GM12878 (cell line): ENCODE measurements around the gene C16orf87. TPM values are rescaled to one million over a fixed set of nuclear protein-coding genes. Genes with fewer than 3 reads are reported as not detected.

ENCODE experiments used
- ATF7 ChIP-seq: fragments of 450-650 bp; IDR thresholded peaks from 2 replicates; pipeline ENCODE4 v1.6.1; 2016; ENCODE audit warnings: low read depth, mild to moderate bottlenecking
- BMI1 ChIP-seq: fragments of 450-650 bp; IDR thresholded peaks from 2 replicates; pipeline ENCODE4 v1.6.1; 2016; ENCODE audit warnings: mild to moderate bottlenecking, moderate library complexity, borderline replicate concordance
- CBFB ChIP-seq: IDR thresholded peaks from 2 replicates; pipeline ENCODE4 v1.6.1; 2016; ENCODE audit warnings: antibody characterized with exemption, low read depth
- CHD4 ChIP-seq: fragments of 200-600 bp; sonication (generic); IDR thresholded peaks from 2 replicates; pipeline ENCODE4 v1.6.1; 2016; ENCODE audit warnings: mild to moderate bottlenecking
- EGR1 ChIP-seq, 2 experiments: IDR thresholded peaks; 1 replicate in 1 of 2; 2 replicates in 1 of 2; pipeline ENCODE4 v1.6.1; 2011 to 2012; ENCODE audit warnings: low read depth in 2 of 2, low read length in 2 of 2, borderline replicate concordance in 1 of 2, mild to moderate bottlenecking in 1 of 2, moderate library complexity in 1 of 2
- EP300 ChIP-seq, 2 experiments: fragments of 150-350 bp in 1 of 2; IDR thresholded peaks; 2 replicates each; pipeline ENCODE4 v1.6.1; 2011 to 2012; ENCODE audit warnings: low read depth in 2 of 2, low read length in 2 of 2, borderline replicate concordance in 1 of 2, improper control_type of control experiment in 1 of 2, inconsistent platforms in 1 of 2; ENCODE audit not compliant: control insufficient read depth in 1 of 2
- ETV6 ChIP-seq, 2 experiments: fragments of 450-650 bp in 1 of 2; IDR thresholded peaks in 1 of 2; conservative IDR thresholded peaks in 1 of 2; 2 replicates each; pipeline ENCODE4 v1.6.1; 2014; ENCODE audit warnings: antibody characterized with exemption in 1 of 2, borderline replicate concordance in 1 of 2, low read depth in 1 of 2, mild to moderate bottlenecking in 1 of 2, moderate library complexity in 1 of 2
- FOXK2 ChIP-seq: fragments of 450-650 bp; IDR thresholded peaks from 2 replicates; pipeline ENCODE4 v1.6.1; 2017; ENCODE audit warnings: mild to moderate bottlenecking, moderate library complexity
- IKZF2 ChIP-seq, 2 experiments: fragments of 450-650 bp; IDR thresholded peaks; 2 replicates each; pipeline ENCODE4 v1.6.1; 2017; ENCODE audit warnings: mild to moderate bottlenecking in 2 of 2, moderate library complexity in 2 of 2
- MEF2B ChIP-seq: fragments of 450-650 bp; IDR thresholded peaks from 2 replicates; pipeline ENCODE4 v1.6.1; 2018; ENCODE audit warnings: mild to moderate bottlenecking, moderate library complexity; ENCODE audit not compliant: partially characterized antibody, poor library complexity, severe bottlenecking
- MTA3 ChIP-seq: IDR thresholded peaks from 2 replicates; pipeline ENCODE4 v1.6.1; 2012; ENCODE audit warnings: low read length, inconsistent platforms, borderline replicate concordance
- MXI1 ChIP-seq: fragments of 150-350 bp; IDR thresholded peaks from 2 replicates; pipeline ENCODE4 v1.6.1; 2011; ENCODE audit warnings: low read depth, mild to moderate bottlenecking, inconsistent platforms, low read length, improper control_type of control experiment
- PAX5 ChIP-seq: IDR thresholded peaks from 2 replicates; pipeline ENCODE4 v1.6.1; 2011; ENCODE audit warnings: low read depth, low read length, borderline replicate concordance
- POU2F2 ChIP-seq: IDR thresholded peaks from 3 replicates; pipeline ENCODE4 v1.6.1; 2011; ENCODE audit warnings: low read depth, mild to moderate bottlenecking, low read length, borderline replicate concordance
- WRNIP1 ChIP-seq: IDR thresholded peaks from 2 replicates; pipeline ENCODE4 v1.6.1; 2011; ENCODE audit warnings: low read depth, low read length, improper control_type of control experiment, borderline replicate concordance
- ZNF384 ChIP-seq: IDR thresholded peaks from 2 replicates; pipeline ENCODE4 v1.6.1; 2012; ENCODE audit warnings: low read depth, mild to moderate bottlenecking, low read length, improper control_type of control experiment, borderline replicate concordance
- polyA plus RNA-seq, 11 experiments: library from polyadenylated mRNA; depleted of rRNA in 4 of 11; unstranded in 6 of 11; stranded (reverse) in 5 of 11; fragments of >200 nt; fragmentation: Nextera tagmentation in 4 of 11; fragmentation: Illumina TruSeq in 1 of 11; extraction: Ambion mirVana in 4 of 11; extraction: Trizol in 1 of 11; gene quantifications; 1 replicate in 1 of 11; 2 replicates in 10 of 11; pipeline versions ENCODE4 v1.2.1 to v1.2.3, GENCODE V29; 2011 to 2016; ENCODE audit warnings: inconsistent platforms in 2 of 11, missing spikeins in 2 of 11, low read depth in 1 of 11
- total RNA-seq, 4 experiments: library from RNA; depleted of rRNA in 3 of 4; stranded (reverse); fragments of >200 nt in 3 of 4; fragmentation: Illumina TruSeq in 1 of 4; extraction: Trizol in 1 of 4; gene quantifications; 2 replicates each; pipeline versions ENCODE4 v1.2.1 to v1.2.3, GENCODE V29; 2013 to 2021
- TF ChIP-seq, protein P1 (sequence below): IDR thresholded peaks from 2 replicates; pipeline ENCODE4 v1.6.1; 2012; ENCODE audit warnings: mild to moderate bottlenecking, low read depth, low read length
- TF ChIP-seq, protein P2 (sequence below): IDR thresholded peaks from 2 replicates; pipeline ENCODE4 v1.6.1; 2011; ENCODE audit warnings: borderline replicate concordance, low read depth, mild to moderate bottlenecking, moderate library complexity, low read length; ENCODE audit not compliant: insufficient read depth, poor library complexity, severe bottlenecking
- TF ChIP-seq, protein P3 (sequence below): IDR thresholded peaks from 2 replicates; pipeline ENCODE4 v1.6.1; 2012; ENCODE audit warnings: low read depth, low read length, improper control_type of control experiment

The C16orf87 gene
- total and polyA plus RNA-seq, 10 of the 15 experiments (the other 5 are each of a cell fraction or from before 2014, with no cell fraction given): 18.4 to 72.6 (median 31.0) TPM

DNA sequence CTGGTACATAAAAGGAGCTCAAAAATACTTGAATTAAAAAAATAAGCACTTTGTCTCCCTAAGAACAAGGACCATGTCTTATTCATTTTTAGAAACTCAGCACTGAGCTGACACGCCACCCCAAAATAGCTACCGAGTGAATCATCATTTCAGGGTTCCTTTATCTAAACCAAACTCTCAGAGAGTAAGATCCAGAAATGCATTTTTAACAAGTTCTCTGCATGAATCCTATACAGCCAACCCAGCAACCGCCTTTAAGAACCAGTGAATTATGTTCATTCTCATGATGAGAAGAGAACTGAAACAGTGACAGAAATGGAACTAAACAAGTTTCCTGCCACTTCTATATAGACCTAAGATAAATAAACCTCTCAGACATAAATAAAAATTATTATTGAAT lies 8.7 kb downstream of the C16orf87 start (continued):
- TF ChIP-seq MEF2B: peak; percentile 85
- no peak for TF ChIP-seq EGR1 (IDR thresholded peaks at IDR 0.05; ENCODE audit: borderline replicate concordance in 1 of 2, low read depth in 2 of 2, low read length in 2 of 2)
- TF ChIP-seq POU2F2: 0 out of 3 replicates have a peak, but pooled peaks have one; percentile 29
- TF ChIP-seq CBFB: peak; percentile 43; the same call in 1 of the 2 replicates
- TF ChIP-seq MXI1: no peak
- no peak for TF ChIP-seq ETV6 (conservative IDR thresholded peaks at IDR 0.05 in 1 of 2, IDR thresholded peaks at IDR 0.05 in 1 of 2; ENCODE audit: borderline replicate concordance in 1 of 2, low read depth in 1 of 2)
- TF ChIP-seq CHD4: no peak
- TF ChIP-seq ZNF384: no peak
- TF ChIP-seq ATF7: peak; percentile 65
- TF ChIP-seq, protein P1, sequence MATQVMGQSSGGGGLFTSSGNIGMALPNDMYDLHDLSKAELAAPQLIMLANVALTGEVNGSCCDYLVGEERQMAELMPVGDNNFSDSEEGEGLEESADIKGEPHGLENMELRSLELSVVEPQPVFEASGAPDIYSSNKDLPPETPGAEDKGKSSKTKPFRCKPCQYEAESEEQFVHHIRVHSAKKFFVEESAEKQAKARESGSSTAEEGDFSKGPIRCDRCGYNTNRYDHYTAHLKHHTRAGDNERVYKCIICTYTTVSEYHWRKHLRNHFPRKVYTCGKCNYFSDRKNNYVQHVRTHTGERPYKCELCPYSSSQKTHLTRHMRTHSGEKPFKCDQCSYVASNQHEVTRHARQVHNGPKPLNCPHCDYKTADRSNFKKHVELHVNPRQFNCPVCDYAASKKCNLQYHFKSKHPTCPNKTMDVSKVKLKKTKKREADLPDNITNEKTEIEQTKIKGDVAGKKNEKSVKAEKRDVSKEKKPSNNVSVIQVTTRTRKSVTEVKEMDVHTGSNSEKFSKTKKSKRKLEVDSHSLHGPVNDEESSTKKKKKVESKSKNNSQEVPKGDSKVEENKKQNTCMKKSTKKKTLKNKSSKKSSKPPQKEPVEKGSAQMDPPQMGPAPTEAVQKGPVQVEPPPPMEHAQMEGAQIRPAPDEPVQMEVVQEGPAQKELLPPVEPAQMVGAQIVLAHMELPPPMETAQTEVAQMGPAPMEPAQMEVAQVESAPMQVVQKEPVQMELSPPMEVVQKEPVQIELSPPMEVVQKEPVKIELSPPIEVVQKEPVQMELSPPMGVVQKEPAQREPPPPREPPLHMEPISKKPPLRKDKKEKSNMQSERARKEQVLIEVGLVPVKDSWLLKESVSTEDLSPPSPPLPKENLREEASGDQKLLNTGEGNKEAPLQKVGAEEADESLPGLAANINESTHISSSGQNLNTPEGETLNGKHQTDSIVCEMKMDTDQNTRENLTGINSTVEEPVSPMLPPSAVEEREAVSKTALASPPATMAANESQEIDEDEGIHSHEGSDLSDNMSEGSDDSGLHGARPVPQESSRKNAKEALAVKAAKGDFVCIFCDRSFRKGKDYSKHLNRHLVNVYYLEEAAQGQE: no peak
- TF ChIP-seq WRNIP1: no peak
- TF ChIP-seq BMI1: no peak
- TF ChIP-seq IKZF2 (IDR thresholded peaks at IDR 0.05): peak in 1 of 2 experiments; percentile 7; a peak in 1 of 4 replicates
- TF ChIP-seq, protein P2, sequence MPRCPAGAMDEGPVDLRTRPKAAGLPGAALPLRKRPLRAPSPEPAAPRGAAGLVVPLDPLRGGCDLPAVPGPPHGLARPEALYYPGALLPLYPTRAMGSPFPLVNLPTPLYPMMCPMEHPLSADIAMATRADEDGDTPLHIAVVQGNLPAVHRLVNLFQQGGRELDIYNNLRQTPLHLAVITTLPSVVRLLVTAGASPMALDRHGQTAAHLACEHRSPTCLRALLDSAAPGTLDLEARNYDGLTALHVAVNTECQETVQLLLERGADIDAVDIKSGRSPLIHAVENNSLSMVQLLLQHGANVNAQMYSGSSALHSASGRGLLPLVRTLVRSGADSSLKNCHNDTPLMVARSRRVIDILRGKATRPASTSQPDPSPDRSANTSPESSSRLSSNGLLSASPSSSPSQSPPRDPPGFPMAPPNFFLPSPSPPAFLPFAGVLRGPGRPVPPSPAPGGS: peak; percentile 38
- no peak for TF ChIP-seq FOXK2
- TF ChIP-seq MTA3: peak; percentile 56; the same call in 1 of the 2 replicates
- TF ChIP-seq PAX5: no peak
- TF ChIP-seq, protein P3, sequence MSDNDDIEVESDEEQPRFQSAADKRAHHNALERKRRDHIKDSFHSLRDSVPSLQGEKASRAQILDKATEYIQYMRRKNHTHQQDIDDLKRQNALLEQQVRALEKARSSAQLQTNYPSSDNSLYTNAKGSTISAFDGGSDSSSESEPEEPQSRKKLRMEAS: no peak
- peak in 1 of 2 experiments; percentile 69; a peak in 2 of 4 replicates for TF ChIP-seq EP300 (IDR thresholded peaks at IDR 0.05; ENCODE audit: borderline replicate concordance in 1 of 2, control insufficient read depth in 1 of 2, low read depth in 2 of 2, low read length in 2 of 2)
